Muscle layer of colon (tissue), 2 donors: ENCODE data around the gene ZYG11B.
"Not testable (repeated sequence)": the region's sequence is repeated elsewhere in the genome, so short reads cannot be mapped to it uniquely, and the experiment has no call there.

Source experiments
- H3K27ac ChIP-seq: one replicate; pipeline ENCODE4 v1.7.0; 2013; ENCODE audit warnings: low read depth, mild to moderate bottlenecking, low read length, moderate library complexity
- H3K27me3 ChIP-seq, 2 donors: one replicate each; pipeline ENCODE4 v1.7.0; 2013; ENCODE audit warnings: low read length in 2 of 2, mild to moderate bottlenecking in 2 of 2; ENCODE audit not compliant: insufficient read depth in 2 of 2, control insufficient read depth in 1 of 2
- H3K36me3 ChIP-seq: one replicate; pipeline ENCODE4 v1.7.0; 2013; ENCODE audit warnings: mild to moderate bottlenecking, low read length; ENCODE audit not compliant: insufficient read depth
- H3K4me1 ChIP-seq: one replicate; pipeline ENCODE4 v1.7.0; 2013; ENCODE audit warnings: mild to moderate bottlenecking, low read length; ENCODE audit not compliant: insufficient read depth
- H3K4me3 ChIP-seq, 2 donors: one replicate each; pipeline ENCODE4 v1.7.0; 2013; ENCODE audit warnings: low read length in 2 of 2, low read depth in 1 of 2, mild to moderate bottlenecking in 1 of 2, moderate library complexity in 1 of 2
- H3K9ac ChIP-seq: one replicate; pipeline ENCODE4 v1.7.0; 2013; ENCODE audit warnings: low read length
- H3K9me3 ChIP-seq: one replicate; pipeline ENCODE4 v1.7.0; 2013; ENCODE audit warnings: mild to moderate bottlenecking, low read length
- donor health status: abdominal sarcoma.
- donor health status: Adenocarcinoma of cecum.

The ZYG11B gene

GRCh38 chr1:52825868-52826267 is 99.6 kb downstream of the ZYG11B start:
- Histone ChIP-seq H3K27ac (no peak overlapping the region), H3K36me3 (peaks cover 12% of the 10 kb centered on the region), H3K4me3 (no peak overlapping the region), H3K9ac (no peak overlapping the region), H3K4me1 (no peaks in the 10 kb centered on the region), H3K9me3 (no peaks in the 10 kb centered on the region), H3K27me3 (no peaks in the 10 kb centered on the region)

DNA sequence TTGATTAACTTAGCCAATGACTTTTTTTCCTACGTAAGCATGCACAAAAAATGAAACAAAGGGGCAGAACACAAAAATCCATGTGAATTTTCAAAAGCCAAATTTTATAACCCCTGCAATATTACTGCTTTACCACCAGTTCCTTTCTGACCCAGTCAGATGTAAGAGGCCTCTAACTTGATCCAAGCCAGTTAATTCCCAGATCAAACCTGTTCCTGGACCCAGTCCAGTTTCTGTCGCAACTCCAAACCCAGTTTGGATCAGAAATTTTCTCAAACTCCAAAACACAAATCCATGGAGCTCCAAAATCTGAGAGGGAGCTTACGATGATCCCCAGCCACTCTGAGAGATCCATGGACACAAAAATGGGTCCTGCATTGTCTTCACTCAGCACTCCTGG is 108.5 kb downstream of the ZYG11B start:
- H3K4me1 ChIP-seq, result no peaks in the 10 kb centered on the region
- H3K27me3 ChIP-seq, result no peaks in the 10 kb centered on the region
- H3K9me3 ChIP-seq, result no peaks in the 10 kb centered on the region
- no peak overlapping the region for H3K27ac ChIP-seq
- no peaks in the 10 kb centered on the region for H3K36me3 ChIP-seq
- no peak overlapping the region for H3K9ac ChIP-seq
- H3K4me3 ChIP-seq, result no peak overlapping the region

- no peaks in the 10 kb centered on the region for H3K27me3 ChIP-seq
- no peaks in the 10 kb centered on the region for H3K9me3 ChIP-seq
- H3K36me3 ChIP-seq, result no peaks in the 10 kb centered on the region
- no peak overlapping the region for H3K9ac ChIP-seq
- no peaks in the 10 kb centered on the region for H3K4me1 ChIP-seq
- H3K27ac ChIP-seq, result no peak overlapping the region
- H3K4me3 ChIP-seq, result no peak overlapping the region
Observed at GRCh38 chr1:52836035-52836434, 109.8 kb downstream of the ZYG11B start.

DNA sequence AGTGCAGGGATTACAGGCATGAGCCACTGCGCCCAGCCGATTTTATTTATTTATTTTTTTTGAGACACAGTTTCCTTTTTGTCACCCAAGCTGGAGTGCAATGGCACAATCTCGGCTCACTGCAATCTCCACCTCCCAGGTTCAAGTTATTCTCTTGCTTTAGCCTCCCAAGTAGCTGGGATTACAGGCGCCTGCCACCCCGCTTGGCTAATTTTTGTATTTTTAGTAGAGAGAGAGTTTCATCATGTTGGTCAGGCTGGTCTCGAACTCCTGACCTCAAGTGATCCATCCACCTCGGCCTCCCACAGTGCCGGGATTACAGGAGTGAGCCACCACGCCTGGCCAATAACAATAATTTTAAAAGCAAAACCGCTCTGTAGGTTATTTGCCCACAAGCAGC is 112.9 kb downstream of the ZYG11B start:
- not testable (repeated sequence) for H3K4me1 ChIP-seq, H3K9me3 ChIP-seq, H3K27ac ChIP-seq, H3K9ac ChIP-seq, H3K36me3 ChIP-seq, H3K4me3 ChIP-seq
- peaks cover 12 to 18% of the 10 kb centered on the region in 2 donors for H3K27me3 ChIP-seq

GRCh38 chr1:52842643-52843310 is 116.5 kb downstream of the ZYG11B start, which contains the start of gene ZYG11A:
TSS of gene ZYG11A (plus strand) at chr1:52842760. CDS start at chr1:52842884, 124 bp downstream.
- peaks cover 13 to 18% of the 10 kb centered on the region in 2 donors for H3K27me3 ChIP-seq
- H3K9ac ChIP-seq, result no peak within 1 kb of the TSS

GRCh38 chr1:52845119-52845518 is 118.9 kb downstream of the ZYG11B start:
- H3K4me3 ChIP-seq, H3K36me3 ChIP-seq, H3K27ac ChIP-seq, H3K9ac ChIP-seq, H3K4me1 ChIP-seq, H3K9me3 ChIP-seq: not testable (repeated sequence)
- peaks cover 13 to 18% of the 10 kb centered on the region in 2 donors for H3K27me3 ChIP-seq

More at GRCh38 chr1:52842643-52843310, 116.5 kb downstream of the ZYG11B start, which contains the start of gene ZYG11A:
- Histone ChIP-seq H3K4me3 (peak within 1 kb of the TSS; percentile 31 to 47), H3K9me3 (no peaks in the 10 kb centered on the region), H3K27ac (no peak within 1 kb of the TSS), H3K36me3 (no peaks in the 10 kb centered on the region), H3K4me1 (no peaks in the 10 kb centered on the region)

GRCh38 chr1:52848423-52848822 is 122.2 kb downstream of the ZYG11B start:
- Histone ChIP-seq H3K36me3 (no peaks in the 10 kb centered on the region), H3K27me3 (peaks cover 7 to 9% of the 10 kb centered on the region in 2 donors), H3K27ac (no peak overlapping the region), H3K4me3 (no peak overlapping the region), H3K4me1 (no peaks in the 10 kb centered on the region), H3K9me3 (no peaks in the 10 kb centered on the region), H3K9ac (no peak overlapping the region)

DNA sequence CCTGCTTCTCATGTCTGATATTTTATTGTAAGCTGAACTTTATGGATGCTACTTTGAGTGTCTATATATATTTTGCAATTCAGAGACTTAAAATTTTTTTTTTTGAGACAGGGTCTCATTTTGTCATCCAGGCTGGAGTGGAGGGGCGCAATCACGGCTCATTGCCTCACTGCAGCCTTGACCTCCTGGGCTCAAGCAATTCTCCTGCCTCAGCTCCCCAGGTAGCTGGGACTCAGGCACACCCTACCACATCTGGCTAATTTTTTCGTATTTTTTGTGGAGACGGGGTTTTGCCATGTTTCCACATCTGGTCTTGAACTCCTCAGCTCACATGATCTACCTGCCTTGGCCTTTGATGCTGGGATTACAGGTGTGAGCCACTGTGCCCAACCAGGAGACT is 124.7 kb downstream of the ZYG11B start:
- Histone ChIP-seq H3K27me3 (no peaks in the 10 kb centered on the region), H3K9ac (no peak overlapping the region), H3K36me3 (no peaks in the 10 kb centered on the region), H3K9me3 (no peaks in the 10 kb centered on the region), H3K4me3 (no peak overlapping the region), H3K27ac (no peak overlapping the region), H3K4me1 (no peaks in the 10 kb centered on the region)

DNA sequence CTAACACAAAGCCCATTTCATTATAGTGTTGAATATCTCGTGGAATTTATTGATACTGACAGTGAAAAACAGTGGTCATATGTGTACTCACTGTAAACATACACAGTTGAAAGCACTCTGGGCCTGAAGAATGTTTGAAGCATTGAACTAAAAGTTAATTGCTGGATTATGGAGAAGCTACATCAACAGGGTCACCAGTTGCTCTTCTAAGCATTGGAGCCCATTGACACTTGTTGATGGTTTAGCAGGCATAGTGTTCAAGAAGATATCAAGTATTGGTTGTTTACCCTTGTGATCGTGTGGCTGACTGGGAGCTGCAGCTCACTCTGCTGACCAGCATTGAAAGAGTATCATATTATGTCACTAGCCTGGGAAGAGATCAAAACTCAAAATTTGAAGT is 126.6 kb downstream of the ZYG11B start:
- no peaks in the 10 kb centered on the region for H3K9me3 ChIP-seq
- H3K27ac ChIP-seq, result no peak overlapping the region
- H3K36me3 ChIP-seq, result no peaks in the 10 kb centered on the region
- no peaks in the 10 kb centered on the region for H3K27me3 ChIP-seq
- no peak overlapping the region for H3K4me3 ChIP-seq
- no peaks in the 10 kb centered on the region for H3K4me1 ChIP-seq
- no peak overlapping the region for H3K9ac ChIP-seq

DNA sequence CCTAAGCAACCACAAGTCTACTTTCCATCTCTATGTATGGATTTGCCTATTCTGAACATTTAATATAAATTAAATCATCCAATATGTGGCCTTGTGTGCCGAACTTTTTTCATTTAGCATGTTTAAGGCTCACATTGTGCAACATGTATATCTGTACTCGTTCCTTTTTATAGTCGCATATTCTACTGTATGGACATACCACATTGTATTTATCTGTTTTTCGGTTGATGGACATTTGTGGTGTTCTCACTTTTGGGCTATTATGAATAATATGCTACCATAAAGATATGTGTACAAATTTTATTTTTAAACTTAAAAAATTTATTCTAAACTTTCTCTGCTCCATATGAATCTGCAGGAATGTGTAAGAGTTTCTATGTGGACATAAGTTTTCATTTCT is 129.3 kb downstream of the ZYG11B start:
- Histone ChIP-seq H3K4me1 (no peaks in the 10 kb centered on the region), H3K9ac (no peak overlapping the region), H3K27me3 (no peaks in the 10 kb centered on the region), H3K27ac (no peak overlapping the region), H3K36me3 (no peaks in the 10 kb centered on the region), H3K4me3 (no peak overlapping the region), H3K9me3 (no peaks in the 10 kb centered on the region)

DNA sequence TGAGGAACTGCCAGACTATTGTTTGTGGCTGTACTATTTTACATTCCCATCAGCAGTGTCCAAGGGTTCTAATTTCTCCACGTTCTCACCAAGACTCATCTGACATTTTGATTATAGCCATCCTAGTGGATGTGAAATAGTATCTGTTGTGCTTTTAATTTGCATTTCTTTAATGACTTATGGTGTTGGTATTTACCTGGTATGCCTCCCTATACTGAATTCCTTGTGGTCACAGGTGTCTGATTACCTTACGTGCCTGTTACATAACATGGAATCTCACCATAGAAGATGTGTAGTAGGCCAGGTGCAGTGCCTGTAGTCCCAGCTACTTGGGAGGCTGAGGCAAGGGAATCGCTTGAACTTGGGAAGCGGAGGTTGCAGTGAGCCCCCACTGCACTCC is 129.8 kb downstream of the ZYG11B start:
- Histone ChIP-seq H3K27me3 (no peaks in the 10 kb centered on the region), H3K4me1 (no peaks in the 10 kb centered on the region), H3K36me3 (no peaks in the 10 kb centered on the region)

DNA sequence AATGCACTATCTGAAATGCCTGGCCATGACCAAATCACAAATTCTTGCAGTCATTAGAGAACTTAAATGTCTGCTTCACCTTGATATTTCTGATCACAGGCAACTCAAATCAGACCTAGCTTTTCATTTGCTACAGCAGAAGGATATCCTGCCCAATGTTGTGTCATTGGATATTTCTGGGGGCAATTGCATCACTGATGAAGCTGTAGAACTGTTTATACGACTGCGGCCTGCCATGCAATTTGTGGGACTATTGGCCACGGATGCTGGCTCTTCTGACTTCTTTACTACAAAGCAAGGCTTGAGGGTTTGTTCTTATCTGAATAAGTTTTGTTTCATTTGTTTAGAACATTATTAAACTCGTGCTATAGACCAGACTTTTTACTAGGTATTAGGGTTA is 131.2 kb downstream of the ZYG11B start:
- Histone ChIP-seq H3K36me3 (no peaks in the 10 kb centered on the region), H3K9ac (no peak overlapping the region), H3K4me1 (no peaks in the 10 kb centered on the region), H3K9me3 (no peaks in the 10 kb centered on the region), H3K27me3 (no peaks in the 10 kb centered on the region), H3K4me3 (no peak overlapping the region), H3K27ac (no peak overlapping the region)

More for the DNA sequence above, 129.8 kb downstream of the ZYG11B start:
- Histone ChIP-seq H3K9me3 (no peaks in the 10 kb centered on the region), H3K27ac (no peak overlapping the region), H3K4me3 (no peak overlapping the region), H3K9ac (no peak overlapping the region)
